ENCODE data around the gene THOC1. TPM values are rescaled to one million over a fixed set of nuclear protein-coding genes. Genes with fewer than 3 reads are reported as not detected.

Gene THOC1
- total and polyA plus RNA-seq, 2 of the 8 experiments (the other 6 are each of a cell fraction or from before 2014, with no cell fraction given), result 19.1 to 66.4 TPM

- TF ChIP-seq CTBP2 (IDR thresholded peaks at IDR 0.05; ENCODE audit: borderline replicate concordance, insufficient read depth, insufficient read length, low read length), result no peak
These were observed 40.5 kb downstream of the THOC1 start (continued) for GRCh38 chr18:227374-227773.

All from H1 (cell line).